Thyroid gland (tissue), 4 donors: ENCODE data around the gene SRSF5. TPM values are rescaled to one million over a fixed set of nuclear protein-coding genes. Genes with fewer than 3 reads are reported as not detected.

Experiments used
- DNase-seq, 2 donors: peaks; one replicate each; pipeline ENCODE4 v3.0.0-alpha.2; 2019
- H3K27ac ChIP-seq, 3 donors: fragments of 200-600 bp; sonication (generic); 1 replicate in 2 of 3; 2 replicates in 1 of 3; pipeline ENCODE4 v1.5.1; 2016 to 2019; ENCODE audit warnings: mild to moderate bottlenecking in 1 of 3, moderate library complexity in 1 of 3
- H3K27me3 ChIP-seq: fragments of 200-600 bp; sonication (generic); one replicate; pipeline ENCODE4 v1.5.1; 2019
- H3K36me3 ChIP-seq, 2 donors: fragments of 200-600 bp; sonication (generic); one replicate each; pipeline ENCODE4 v1.5.1; 2016 to 2019
- H3K4me1 ChIP-seq, 2 donors: fragments of 200-600 bp; sonication (generic); one replicate each; pipeline ENCODE4 v1.5.1; 2017 to 2019
- H3K4me3 ChIP-seq, 3 donors: fragments of 200-600 bp; sonication (generic); replicated peaks in 1 of 3; 1 replicate in 2 of 3; 2 replicates in 1 of 3; pipeline ENCODE4 v1.5.1; 2016; ENCODE audit warnings: mild to moderate bottlenecking in 1 of 3
- H3K9me3 ChIP-seq: fragments of 200-600 bp; sonication (generic); one replicate; pipeline ENCODE4 v1.5.1; 2017
- CTCF ChIP-seq, 6 experiments: fragments of 200-600 bp in 3 of 6; fragments of 450-650 bp in 3 of 6; sonication (generic) in 3 of 6; IDR thresholded peaks; one replicate each; pipeline ENCODE4 v1.5.1; 2016 to 2019; ENCODE audit warnings: antibody characterized with exemption in 6 of 6, mild to moderate bottlenecking in 2 of 6, inconsistent platforms in 1 of 6, moderate library complexity in 1 of 6
- POLR2A ChIP-seq, 2 donors: fragments of 450-650 bp; IDR thresholded peaks; one replicate each; pipeline ENCODE4 v1.6.1; 2017; ENCODE audit warnings: antibody characterized with exemption in 2 of 2, mild to moderate bottlenecking in 2 of 2, moderate library complexity in 1 of 2
- WGBS, 2 donors: methylation state at CpG; one replicate each; pipeline ENCODE4 v1.1.5; 2017; 5-methylcytosine and 5-hydroxymethylcytosine counted together
- intact Hi-C: fragments of 100-400 bp; cut with DNase I; formaldehyde crosslinking; loops from one replicate; pipeline ENCODE4 v1.15.1; 2023
- total RNA-seq, 4 donors: library from RNA; depleted of rRNA; stranded (reverse); fragments of >200 nt; gene quantifications; one replicate each; pipeline ENCODE4 v1.2.3, GENCODE V29; 2016

The SRSF5 gene
- total RNA-seq, 4 donors from 2014 or later, result 326 to 969 (median 539) TPM

DNA sequence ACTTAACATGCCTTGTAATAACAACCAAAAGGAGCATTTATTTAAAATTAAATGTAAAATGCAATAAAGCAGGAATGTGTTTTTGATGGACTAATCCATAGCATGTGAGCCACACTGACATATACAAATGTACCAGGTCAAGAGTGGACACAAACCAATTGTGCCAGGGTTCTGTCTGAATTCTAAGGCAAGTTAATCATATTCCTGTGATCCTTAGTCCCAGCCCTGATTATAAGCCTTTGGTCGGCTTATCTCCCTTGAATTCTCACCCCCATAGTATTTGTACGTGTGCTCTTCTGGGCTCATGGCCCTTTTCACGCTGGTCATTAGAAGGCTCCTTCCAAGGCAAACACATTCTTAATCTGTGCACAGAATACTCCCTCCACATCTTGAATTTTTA is 10.6 kb upstream of the SRSF5 start:
- no peaks in the 10 kb centered on the region for H3K9me3 ChIP-seq
- H3K36me3 ChIP-seq, result no peaks in the 10 kb centered on the region
- H3K27ac ChIP-seq, result no peak overlapping the region
- intact Hi-C loops, result no loop called here
- no peak overlapping the region for H3K4me3 ChIP-seq
- DNase-seq, result no peak
- H3K27me3 ChIP-seq, result no peaks in the 10 kb centered on the region
- TF ChIP-seq POLR2A (IDR thresholded peaks at IDR 0.05) (no peak), CTCF (IDR thresholded peaks at IDR 0.05) (no peak)
- H3K4me1 ChIP-seq, result no peaks in the 10 kb centered on the region
- 74 to 94% methylated on average over 3 of the region's 3 CpGs for WGBS, 2 donors

DNA sequence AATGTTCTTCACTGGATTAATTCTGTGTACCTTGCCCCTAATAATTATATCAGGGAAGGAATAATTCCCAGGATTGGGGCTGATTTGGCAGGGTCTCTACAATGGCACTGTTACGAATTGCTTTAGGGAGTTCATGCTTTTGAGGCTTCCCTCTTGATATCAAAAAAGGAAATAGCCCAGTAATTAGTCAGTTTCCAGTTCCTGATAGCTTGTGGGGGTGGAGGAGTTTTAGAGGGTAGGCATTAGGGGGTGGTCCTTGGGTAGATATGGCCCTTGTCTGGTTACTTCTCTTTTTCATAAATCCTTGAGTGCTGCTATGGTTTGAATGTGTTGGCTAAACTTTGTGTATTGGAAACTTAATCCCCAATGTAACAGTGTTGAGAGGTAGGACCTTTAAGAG is 6.1 kb upstream of the SRSF5 start:
- intact Hi-C loops, result loop anchor here (10.0 kb wide), 1 partner anchor 366 kb away; the partner anchor contains the start of genes ERH and SLC39A9
- WGBS, 2 donors, result 78 to 89% methylated on average over 1 of the region's 1 CpG

DNA sequence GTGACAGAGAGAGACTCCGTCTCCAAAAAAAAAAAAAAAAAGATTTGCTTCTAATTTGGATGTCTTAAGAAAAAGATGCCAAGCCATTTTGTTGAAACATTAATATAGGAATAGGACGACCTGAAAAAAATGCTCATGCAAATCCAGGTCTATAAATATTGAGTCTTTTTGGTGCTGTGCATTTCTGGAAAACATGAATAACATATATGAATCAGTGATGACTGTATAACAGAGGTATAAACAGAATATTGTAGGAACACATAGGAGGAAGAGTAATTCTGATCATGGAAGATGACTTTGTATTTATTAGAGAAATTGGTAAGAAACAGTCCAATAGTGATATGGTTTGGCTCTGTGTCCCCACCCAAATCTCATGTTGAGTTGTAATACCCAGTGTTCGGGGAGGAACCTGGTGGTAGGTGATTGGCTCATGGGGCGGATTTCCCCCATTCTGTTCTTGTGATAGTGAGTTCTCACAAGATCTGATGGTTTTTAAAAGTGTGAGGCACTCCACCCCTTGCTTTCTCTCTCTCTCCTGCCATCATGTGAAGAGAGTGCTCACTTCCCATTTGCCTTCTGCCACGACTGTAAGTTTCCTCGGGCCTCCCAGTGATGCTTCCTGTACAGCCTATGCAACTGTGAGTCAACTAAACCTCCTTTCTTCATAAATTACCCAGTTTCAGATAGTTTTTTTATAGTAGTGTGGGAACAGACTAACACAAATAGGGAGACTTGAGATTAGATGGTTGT is 3.0 kb upstream of the SRSF5 start:
- no peaks in the 10 kb centered on the region for H3K27me3 ChIP-seq
- intact Hi-C loops, result loop anchor here (10.0 kb wide), 1 partner anchor 369 kb away; the partner anchor contains the start of genes ERH and SLC39A9
- peaks cover 7 to 10% of the 10 kb centered on the region in 2 donors for H3K36me3 ChIP-seq
- no peak overlapping the region for H3K4me3 ChIP-seq
- 84 to 89% methylated on average over 6 of the region's 6 CpGs for WGBS, 2 donors
- H3K9me3 ChIP-seq, result no peaks in the 10 kb centered on the region
- no peak overlapping the region for H3K27ac ChIP-seq
- peaks cover 9% of the 10 kb centered on the region in 2 donors for H3K4me1 ChIP-seq
- TF ChIP-seq CTCF (IDR thresholded peaks at IDR 0.05) (no peak), POLR2A (IDR thresholded peaks at IDR 0.05) (no peak)
- no peak for DNase-seq

More for the DNA sequence above, 6.1 kb upstream of the SRSF5 start:
- Histone ChIP-seq H3K36me3 (no peaks in the 10 kb centered on the region), H3K4me3 (no peak overlapping the region), H3K27ac (no peak overlapping the region), H3K4me1 (no peaks in the 10 kb centered on the region), H3K27me3 (no peaks in the 10 kb centered on the region), H3K9me3 (no peaks in the 10 kb centered on the region)
- no peak for TF ChIP-seq POLR2A (IDR thresholded peaks at IDR 0.05)
- no peak for TF ChIP-seq CTCF (IDR thresholded peaks at IDR 0.05)
- no peak for DNase-seq

DNA sequence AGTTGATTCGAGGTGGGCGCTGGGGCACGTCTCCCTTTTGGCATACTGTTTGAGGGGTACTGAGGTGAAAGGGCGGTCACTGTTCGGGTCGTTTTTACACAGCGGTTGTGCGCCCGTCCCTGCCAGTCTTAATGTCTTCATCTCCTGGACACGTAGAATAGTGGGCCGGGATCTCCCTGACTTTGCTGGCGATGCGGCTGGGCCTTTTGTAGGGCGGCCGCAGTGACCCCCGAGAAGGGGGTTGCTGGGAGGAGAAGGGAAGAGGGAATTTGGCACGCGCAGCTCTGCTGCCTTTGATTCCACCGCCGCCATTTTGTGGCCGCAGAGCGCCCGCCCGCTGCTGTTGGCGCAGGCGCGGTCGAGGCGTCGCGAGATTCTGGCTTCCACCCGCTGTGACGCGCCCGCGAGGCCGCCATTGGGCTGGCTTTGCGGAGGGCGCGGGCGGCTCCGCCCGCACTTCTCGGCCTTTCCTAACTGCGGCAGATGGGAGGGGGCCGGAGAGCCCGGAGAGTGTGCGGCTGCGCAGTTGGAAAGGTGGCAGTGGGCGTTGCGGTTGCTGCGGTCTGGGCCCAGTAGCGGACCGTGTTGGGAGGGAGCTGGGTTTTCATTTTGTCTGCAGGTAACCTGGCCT is 542 bp downstream of the SRSF5 start:
- H3K36me3 ChIP-seq, result peaks cover 43 to 46% of the 10 kb centered on the region in 2 donors
- TF ChIP-seq POLR2A (IDR thresholded peaks at IDR 0.05) (peak; percentile 65 to 88), CTCF (IDR thresholded peaks at IDR 0.05) (peak in 1 of 6 experiments; percentile 5)
- no peaks in the 10 kb centered on the region for H3K9me3 ChIP-seq
- H3K4me3 ChIP-seq, result peak overlapping the region; percentile 51 to 98 (median 96)
- H3K4me1 ChIP-seq, result peaks cover 15 to 27% of the 10 kb centered on the region in 2 donors
- H3K27ac ChIP-seq, result peak overlapping the region; percentile 99 to 100 (median 99)
- peak; percentile 91 to 92 for DNase-seq
- intact Hi-C loops, result loop anchor here (10.0 kb wide), 1 partner anchor 373 kb away; the partner anchor contains the start of genes ERH and SLC39A9
- 0 to 2% methylated on average over 44 to 46 of the region's 54 CpGs for WGBS, 2 donors
- H3K27me3 ChIP-seq, result no peaks in the 10 kb centered on the region
